IMR-90 (cell line): ENCODE data around the gene TRIP4. TPM values are rescaled to one million over a fixed set of nuclear protein-coding genes. Genes with fewer than 3 reads are reported as not detected.

Experiments used
- ATAC-seq: fragments of 200-7000 bp; cut with Tn5 transposase; 2 replicates; pipeline ENCODE4 v1.9.1; 2020; ENCODE audit warnings: low read depth, mild to moderate bottlenecking, moderate library complexity
- BruUV-seq: library from RNA; stranded (reverse); fragments of 400-500 nt; replicated peaks from 2 replicates; lab custom pipeline; 2021; lab: Mats Ljungman, UMichigan
- CTCF ChIA-PET: fragments of 300-600 bp; formaldehyde crosslinking; extraction: SDS; loops from one replicate; lab custom pipeline; 2021; ENCODE audit warnings: antibody characterized with exemption; lab: Yijun Ruan, JAX
- POLR2A ChIA-PET: fragments of 300-600 bp; sonication (Branson Sonifier 250); formaldehyde crosslinking; loops from one replicate; lab custom pipeline; 2022; ENCODE audit warnings: antibody characterized with exemption; ENCODE audit not compliant: unreplicated experiment; lab: Charles Lee
- DNase-seq: peaks from one replicate; pipeline ENCODE4 v3.0.0; 2013
- H2AFZ ChIP-seq: replicated peaks from 2 replicates; pipeline ENCODE3; 2013; ENCODE audit warnings: low read length, mild to moderate bottlenecking; ENCODE audit not compliant: poor library complexity
- H2AK5ac ChIP-seq: 2 replicates; pipeline ENCODE4 v1.6.1; 2013; ENCODE audit warnings: low read depth, low read length, inconsistent platforms
- H2AK9ac ChIP-seq: replicated peaks from 2 replicates; pipeline ENCODE3; 2013; ENCODE audit warnings: mild to moderate bottlenecking, low read depth, low read length, moderate library complexity; ENCODE audit not compliant: poor library complexity
- H2BK120ac ChIP-seq: 2 replicates; pipeline ENCODE4 v1.6.1; 2013; ENCODE audit warnings: low read depth, low read length, inconsistent platforms
- H2BK15ac ChIP-seq: 3 replicates; pipeline ENCODE4 v1.6.1; 2013; ENCODE audit warnings: low read depth, low read length, inconsistent platforms
- H2BK20ac ChIP-seq: 2 replicates; pipeline ENCODE4 v1.6.1; 2013; ENCODE audit warnings: low read depth, mild to moderate bottlenecking, inconsistent platforms, low read length, moderate library complexity
- H2BK5ac ChIP-seq: 2 replicates; pipeline ENCODE4 v1.6.1; 2013; ENCODE audit warnings: mild to moderate bottlenecking, low read depth, low read length, inconsistent platforms; ENCODE audit not compliant: poor library complexity, severe bottlenecking
- H3K14ac ChIP-seq: replicated peaks from 2 replicates; pipeline ENCODE4 v1.6.1; 2013; ENCODE audit warnings: low read depth, low read length, inconsistent platforms
- H3K18ac ChIP-seq: 2 replicates; pipeline ENCODE4 v1.6.1; 2013; ENCODE audit warnings: low read depth, low read length, control low read depth
- H3K23ac ChIP-seq: 2 replicates; pipeline ENCODE4 v1.6.1; 2013; ENCODE audit warnings: low read depth, low read length, inconsistent platforms
- H3K27ac ChIP-seq: 2 replicates; pipeline ENCODE4 v1.5.1; 2013; ENCODE audit warnings: mild to moderate bottlenecking, control low read depth, low read length; ENCODE audit not compliant: insufficient read depth
- H3K27me3 ChIP-seq: 2 replicates; pipeline ENCODE4 v1.6.1; 2013; ENCODE audit warnings: low read length; ENCODE audit not compliant: control insufficient read depth, insufficient read depth
- H3K36me3 ChIP-seq: 2 replicates; pipeline ENCODE4 v1.6.1; 2013; ENCODE audit warnings: low read length, mixed read lengths; ENCODE audit not compliant: control insufficient read depth, insufficient read depth
- H3K4ac ChIP-seq: 2 replicates; pipeline ENCODE4 v1.6.1; 2013; ENCODE audit warnings: low read depth, low read length, inconsistent platforms
- H3K4me1 ChIP-seq: 2 replicates; pipeline ENCODE4 v1.6.1; 2013; ENCODE audit warnings: low read length, mixed read lengths; ENCODE audit not compliant: control insufficient read depth, insufficient read depth
- H3K4me2 ChIP-seq: 2 replicates; pipeline ENCODE4 v1.6.1; 2013; ENCODE audit warnings: low read depth, mild to moderate bottlenecking, control low read depth, low read length, moderate library complexity
- H3K4me3 ChIP-seq: 2 replicates; pipeline ENCODE4 v1.5.1; 2013; ENCODE audit warnings: low read depth, mild to moderate bottlenecking, control low read depth, low read length, moderate library complexity; ENCODE audit not compliant: insufficient read depth
- H3K56ac ChIP-seq: 2 replicates; pipeline ENCODE4 v1.6.1; 2013; ENCODE audit warnings: low read length, inconsistent platforms; ENCODE audit not compliant: insufficient read depth; ENCODE audit errors: extremely low read depth
- H3K79me1 ChIP-seq, 2 experiments: 2 replicates each; pipeline ENCODE4 v1.6.1; 2013; ENCODE audit warnings: low read length in 2 of 2, inconsistent platforms in 1 of 2, low read depth in 1 of 2
- H3K9ac ChIP-seq: 2 replicates; pipeline ENCODE4 v1.6.1; 2013; ENCODE audit warnings: low read depth, low read length, control low read depth
- H3K9me1 ChIP-seq: 2 replicates; pipeline ENCODE4 v1.6.1; 2013; ENCODE audit warnings: low read length, inconsistent platforms; ENCODE audit not compliant: insufficient read depth
- H3K9me3 ChIP-seq: 2 replicates; pipeline ENCODE4 v1.6.1; 2013; ENCODE audit warnings: low read length; ENCODE audit not compliant: control insufficient read depth, insufficient read depth
- H4K20me1 ChIP-seq: 2 replicates; pipeline ENCODE4 v1.6.1; 2013; ENCODE audit warnings: low read length, inconsistent platforms; ENCODE audit not compliant: insufficient read depth
- H4K5ac ChIP-seq: 2 replicates; pipeline ENCODE4 v1.6.1; 2013; ENCODE audit warnings: mild to moderate bottlenecking, low read depth, low read length, control low read depth
- H4K8ac ChIP-seq, 2 experiments: 2 replicates each; pipeline ENCODE4 v1.6.1; 2013; ENCODE audit warnings: low read depth in 2 of 2, low read length in 2 of 2, control low read depth in 1 of 2, inconsistent platforms in 1 of 2
- H4K91ac ChIP-seq: 2 replicates; pipeline ENCODE4 v1.6.1; 2013; ENCODE audit warnings: low read depth, low read length, inconsistent platforms; ENCODE audit not compliant: insufficient read depth
- FOS ChIP-seq: fragments of 150-350 bp; IDR thresholded peaks from 2 replicates; pipeline ENCODE4 v1.6.1; 2016; ENCODE audit warnings: low read depth, low read length
- RCOR1 ChIP-seq: IDR thresholded peaks from 2 replicates; pipeline ENCODE4 v1.6.1; 2012; ENCODE audit warnings: mild to moderate bottlenecking, low read length, improper control_type of control experiment; ENCODE audit not compliant: insufficient replicate concordance
- SMC3 ChIP-seq: fragments of 150-350 bp; IDR thresholded peaks from 2 replicates; pipeline ENCODE4 v1.6.1; 2016; ENCODE audit warnings: low read depth, mild to moderate bottlenecking, antibody characterized with exemption, low read length, moderate library complexity
- WGBS, 2 experiments: methylation state at CpG; one replicate each; pipeline versions ENCODE4 v1.1.5 to v1.1.7; 2013; ENCODE audit warnings: missing lambda C conversion rate in 2 of 2; ENCODE audit not compliant: insufficient read length in 1 of 2; ENCODE audit errors: extremely low coverage in 2 of 2; 5-methylcytosine and 5-hydroxymethylcytosine counted together
- dilution Hi-C: fragments of 300-500 bp; cut with HindIII; formaldehyde crosslinking; loops from one replicate; pipeline ENCODE4 v1.14.3; 2018; ENCODE audit warnings: low sequenced_read_pairs; ENCODE audit not compliant: unreplicated experiment
- in situ Hi-C: fragments of 300-500 bp; cut with MboI; formaldehyde crosslinking; loops from 3 replicates; pipeline ENCODE4 v1.14.3; 2019; ENCODE audit warnings: low sequenced_read_pairs, inconsistent platforms, mixed read lengths
- intact Hi-C: fragments of 100-400 bp; cut with micrococcal nuclease; formaldehyde crosslinking; loops from 2 replicates; pipeline ENCODE4 v1.10.0; 2022
- polyA plus RNA-seq, 3 experiments: library from polyadenylated mRNA; depleted of rRNA; stranded (reverse); fragments of >200 nt; gene quantifications; 2 replicates each; pipeline ENCODE4 v1.2.3, GENCODE V29; 2012; ENCODE audit warnings: low replicate concordance in 1 of 3
- total RNA-seq: library from RNA; depleted of rRNA; stranded (reverse); fragments of >200 nt; gene quantifications from 2 replicates; pipeline ENCODE4 v1.2.3, GENCODE V29; 2012

TRIP4 gene
- total and polyA plus RNA-seq, 2 of the 4 experiments (the other 2 are of a cell fraction) = 13.1 to 19.4 TPM

- Histone ChIP-seq H3K4me2 (no peak overlapping the region), H3K56ac (no peak overlapping the region), H2BK15ac (no peak overlapping the region), H3K23ac (no peak overlapping the region), H2BK20ac (no peak overlapping the region), H3K4me3 (no peak overlapping the region), H2AK5ac (no peak overlapping the region), H2BK120ac (no peak overlapping the region), H3K18ac (no peak overlapping the region), H3K27ac (no peak overlapping the region), H3K27me3 (no peaks in the 10 kb centered on the region), H3K9me3 (no peaks in the 10 kb centered on the region), H3K4ac (no peak overlapping the region), H3K9me1 (peaks cover 6% of the 10 kb centered on the region; the same call in 1 of the 2 replicates), H2AK9ac (no peak overlapping the region), H4K20me1 (no peaks in the 10 kb centered on the region), H3K36me3 (peaks cover 2% of the 10 kb centered on the region; the same call in 1 of the 2 replicates), H4K5ac (no peak overlapping the region), H3K14ac (no peak overlapping the region), H4K91ac (no peak overlapping the region), H3K4me1 (peaks cover 6% of the 10 kb centered on the region), H4K8ac (no peak overlapping the region), H2BK5ac (no peak overlapping the region), H3K79me1 (peaks cover 2 to 14% of the 10 kb centered on the region in 2 experiments; a peak in 3 of 4 replicates), H3K9ac (no peak overlapping the region), H2AFZ (no peak overlapping the region)
- WGBS, 2 experiments = no CpG with 5 or more reads among the region's 6 CpGs
- ChIA-PET POLR2A (no interaction called here), CTCF (no interaction called here)
- dilution Hi-C loops (no loop called here), intact Hi-C loops (no loop called here), in situ Hi-C loops (no loop called here)
- ATAC-seq = no peak
- BruUV-seq = no TSS peak
- DNase-seq = no peak
- TF ChIP-seq RCOR1 (no peak), SMC3 (no peak), FOS (no peak)
These were observed 51.2 kb downstream of the TRIP4 start for GRCh38 chr15:64438653-64439447.
